OCI-LY3 (cell line): ENCODE data around the gene TECPR2.

Experiments used
- H2AFZ ChIP-seq: fragments of 200-600, 300-600 bp; shearing (Covaris generic); 2 replicates; pipeline ENCODE4 v1.6.0; 2014; ENCODE audit warnings: antibody characterized with exemption, low read depth, low read length
- H3K27ac ChIP-seq: fragments of 200-600, 300-600 bp; sonication (generic); 2 replicates; pipeline ENCODE4 v1.5.1; 2014; ENCODE audit warnings: mild to moderate bottlenecking, low read length, moderate library complexity, mixed read lengths
- H3K27me3 ChIP-seq: fragments of 200-600, 300-600 bp; sonication (generic); 2 replicates; pipeline ENCODE4 v1.6.1; 2014; ENCODE audit warnings: low read depth, low read length, mixed read lengths
- H3K36me3 ChIP-seq: fragments of 200-600, 300-600 bp; sonication (generic); replicated peaks from 2 replicates; pipeline ENCODE3; 2014; ENCODE audit warnings: low read depth, low read length, mixed read lengths
- H3K4me1 ChIP-seq: fragments of 300-600, 200-600 bp; sonication (generic); 2 replicates; pipeline ENCODE4 v1.6.1; 2014; ENCODE audit warnings: low read length, mixed read lengths
- H3K4me2 ChIP-seq: fragments of 200-600, 300-600 bp; sonication (generic); 2 replicates; pipeline ENCODE4 v1.6.1; 2014; ENCODE audit warnings: low read length, mixed read lengths
- H3K4me3 ChIP-seq: fragments of 300-600, 200-600 bp; sonication (generic); 2 replicates; pipeline ENCODE4 v1.5.1; 2014; ENCODE audit warnings: antibody characterized with exemption, mild to moderate bottlenecking, low read length, moderate library complexity
- H3K79me2 ChIP-seq: fragments of 300-600, 200-600 bp; shearing (Covaris generic); 2 replicates; pipeline ENCODE4 v1.6.1; 2014; ENCODE audit warnings: mild to moderate bottlenecking, low read length, mixed read lengths
- H3K9ac ChIP-seq: fragments of 300-600, 200-600 bp; shearing (Covaris generic); 2 replicates; pipeline ENCODE4 v1.6.0; 2014; ENCODE audit warnings: mild to moderate bottlenecking, low read length, moderate library complexity
- H3K9me3 ChIP-seq: fragments of 200-600, 300-600 bp; shearing (Covaris generic); 2 replicates; pipeline ENCODE4 v1.6.1; 2014; ENCODE audit warnings: low read length, mixed read lengths; ENCODE audit not compliant: insufficient read depth
- H4K20me1 ChIP-seq: fragments of 200-600, 300-600 bp; sonication (generic); 2 replicates; pipeline ENCODE4 v1.6.1; 2016; ENCODE audit warnings: low read length, mixed read lengths; ENCODE audit not compliant: insufficient read depth
- EZH2phosphoT487 ChIP-seq: fragments of 200-600 bp; shearing (Covaris generic); IDR thresholded peaks from 2 replicates; pipeline ENCODE4 v1.6.1; 2018; ENCODE audit warnings: antibody characterized with exemption, mixed run types, low read depth
- TF ChIP-seq, protein P1 (sequence below): fragments of 200-600, 300-600 bp; sonication (generic); IDR thresholded peaks from 2 replicates; pipeline ENCODE4 v1.5.1; 2014; ENCODE audit warnings: antibody characterized with exemption, low read length, low read depth

The TECPR2 gene

DNA sequence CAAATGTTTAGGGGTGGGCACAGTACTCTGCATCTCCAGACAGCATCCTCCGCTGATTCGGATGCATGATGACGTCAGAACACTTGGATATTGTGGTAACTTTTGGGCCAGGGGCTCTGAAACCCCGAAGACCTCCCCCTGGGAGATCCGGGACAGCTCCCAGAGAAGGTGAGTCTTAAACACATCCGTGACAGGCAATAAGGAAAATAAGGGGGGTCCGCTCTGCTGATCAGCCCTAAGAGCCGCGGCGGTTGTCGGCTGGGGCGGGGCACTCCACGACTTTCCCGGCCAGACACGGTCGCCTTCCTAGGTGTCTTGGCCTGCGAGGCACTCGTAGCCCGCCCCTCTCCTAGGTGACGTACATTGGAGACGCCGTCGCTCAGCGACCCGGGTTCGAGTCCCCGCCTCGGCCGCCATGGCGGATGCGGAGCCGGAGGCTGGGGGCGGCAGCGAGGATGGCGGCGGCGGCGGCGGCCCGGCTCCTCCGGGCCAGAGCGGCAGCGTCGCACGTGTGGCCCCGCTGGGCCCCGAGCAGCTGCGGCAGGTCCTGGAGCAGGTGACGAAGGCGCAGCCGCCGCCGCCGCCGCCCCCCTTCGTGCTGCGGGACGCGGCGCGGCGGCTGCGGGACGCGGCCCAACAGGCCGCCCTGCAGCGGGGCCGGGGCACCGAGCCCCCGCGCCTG is 43.2 kb upstream of the TECPR2 start, which contains the start of gene ZNF839:
ZNF839 (plus strand) TSS at position 396 of the 682 bp plus-strand sequence; CDS start at position 416, 20 bp downstream.
- H3K4me1 ChIP-seq = peaks cover 35% of the 10 kb centered on the region
- H3K79me2 ChIP-seq = peaks cover 15% of the 10 kb centered on the region
- H3K36me3 ChIP-seq = no peaks in the 10 kb centered on the region
- H2AFZ ChIP-seq = peak within 1 kb of the TSS; percentile 97
- peak within 1 kb of the TSS; percentile 88 for H3K9ac ChIP-seq
- H4K20me1 ChIP-seq = no peaks in the 10 kb centered on the region
- peak within 1 kb of the TSS; percentile 91 for H3K4me3 ChIP-seq
- no peaks in the 10 kb centered on the region for H3K27me3 ChIP-seq
- H3K9me3 ChIP-seq = no peaks in the 10 kb centered on the region
- H3K4me2 ChIP-seq = peak within 1 kb of the TSS; percentile 97
- TF ChIP-seq, protein P1, sequence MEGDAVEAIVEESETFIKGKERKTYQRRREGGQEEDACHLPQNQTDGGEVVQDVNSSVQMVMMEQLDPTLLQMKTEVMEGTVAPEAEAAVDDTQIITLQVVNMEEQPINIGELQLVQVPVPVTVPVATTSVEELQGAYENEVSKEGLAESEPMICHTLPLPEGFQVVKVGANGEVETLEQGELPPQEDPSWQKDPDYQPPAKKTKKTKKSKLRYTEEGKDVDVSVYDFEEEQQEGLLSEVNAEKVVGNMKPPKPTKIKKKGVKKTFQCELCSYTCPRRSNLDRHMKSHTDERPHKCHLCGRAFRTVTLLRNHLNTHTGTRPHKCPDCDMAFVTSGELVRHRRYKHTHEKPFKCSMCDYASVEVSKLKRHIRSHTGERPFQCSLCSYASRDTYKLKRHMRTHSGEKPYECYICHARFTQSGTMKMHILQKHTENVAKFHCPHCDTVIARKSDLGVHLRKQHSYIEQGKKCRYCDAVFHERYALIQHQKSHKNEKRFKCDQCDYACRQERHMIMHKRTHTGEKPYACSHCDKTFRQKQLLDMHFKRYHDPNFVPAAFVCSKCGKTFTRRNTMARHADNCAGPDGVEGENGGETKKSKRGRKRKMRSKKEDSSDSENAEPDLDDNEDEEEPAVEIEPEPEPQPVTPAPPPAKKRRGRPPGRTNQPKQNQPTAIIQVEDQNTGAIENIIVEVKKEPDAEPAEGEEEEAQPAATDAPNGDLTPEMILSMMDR = no peak
- no peak for TF ChIP-seq EZH2phosphoT487
- H3K27ac ChIP-seq = peak within 1 kb of the TSS; percentile 37

DNA sequence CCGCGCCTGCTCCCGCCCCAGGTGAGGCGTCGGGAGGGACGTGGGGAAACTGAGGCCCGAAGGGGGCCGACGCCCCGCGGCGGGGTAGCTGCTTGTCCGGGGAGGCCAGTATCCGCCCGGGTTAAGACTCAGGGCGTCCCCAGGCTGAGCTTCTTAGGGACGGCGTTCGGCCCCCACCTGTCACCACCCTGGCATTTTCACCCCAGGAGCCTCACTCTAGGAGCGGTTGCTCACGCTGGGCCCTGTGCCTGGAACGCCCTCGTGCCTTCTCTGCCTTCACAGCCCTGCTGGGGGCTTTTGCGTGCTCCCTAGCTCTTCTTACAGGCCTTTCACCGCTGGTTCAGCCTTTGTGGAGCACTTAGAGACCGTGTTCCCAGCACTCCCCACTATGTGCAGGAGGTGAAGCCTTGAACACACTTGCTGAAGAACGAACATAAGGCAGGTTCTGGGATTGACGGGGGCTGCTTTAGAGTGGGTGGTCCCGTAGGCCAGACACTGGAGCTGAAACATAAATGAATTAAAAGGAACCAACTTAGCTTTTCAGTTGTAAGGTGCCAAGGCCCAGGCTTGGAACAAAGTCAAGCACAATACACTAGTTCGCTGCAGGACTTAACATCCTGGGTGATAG is 42.6 kb upstream of the TECPR2 start:
- H3K4me1 ChIP-seq = peaks cover 30% of the 10 kb centered on the region
- H3K27ac ChIP-seq = peak overlapping the region; percentile 34
- H3K9ac ChIP-seq = peak overlapping the region; percentile 88
- peak overlapping the region; percentile 91 for H3K4me3 ChIP-seq
- H3K27me3 ChIP-seq = no peaks in the 10 kb centered on the region
- H3K9me3 ChIP-seq = no peaks in the 10 kb centered on the region
- TF ChIP-seq EZH2phosphoT487 = no peak
- TF ChIP-seq, protein P1 = no peak
- no peaks in the 10 kb centered on the region for H3K36me3 ChIP-seq
- H2AFZ ChIP-seq = peak overlapping the region; percentile 61; the same call in 1 of the 2 replicates
- H4K20me1 ChIP-seq = no peaks in the 10 kb centered on the region
- H3K79me2 ChIP-seq = peaks cover 15% of the 10 kb centered on the region
- peak overlapping the region; percentile 97 for H3K4me2 ChIP-seq

DNA sequence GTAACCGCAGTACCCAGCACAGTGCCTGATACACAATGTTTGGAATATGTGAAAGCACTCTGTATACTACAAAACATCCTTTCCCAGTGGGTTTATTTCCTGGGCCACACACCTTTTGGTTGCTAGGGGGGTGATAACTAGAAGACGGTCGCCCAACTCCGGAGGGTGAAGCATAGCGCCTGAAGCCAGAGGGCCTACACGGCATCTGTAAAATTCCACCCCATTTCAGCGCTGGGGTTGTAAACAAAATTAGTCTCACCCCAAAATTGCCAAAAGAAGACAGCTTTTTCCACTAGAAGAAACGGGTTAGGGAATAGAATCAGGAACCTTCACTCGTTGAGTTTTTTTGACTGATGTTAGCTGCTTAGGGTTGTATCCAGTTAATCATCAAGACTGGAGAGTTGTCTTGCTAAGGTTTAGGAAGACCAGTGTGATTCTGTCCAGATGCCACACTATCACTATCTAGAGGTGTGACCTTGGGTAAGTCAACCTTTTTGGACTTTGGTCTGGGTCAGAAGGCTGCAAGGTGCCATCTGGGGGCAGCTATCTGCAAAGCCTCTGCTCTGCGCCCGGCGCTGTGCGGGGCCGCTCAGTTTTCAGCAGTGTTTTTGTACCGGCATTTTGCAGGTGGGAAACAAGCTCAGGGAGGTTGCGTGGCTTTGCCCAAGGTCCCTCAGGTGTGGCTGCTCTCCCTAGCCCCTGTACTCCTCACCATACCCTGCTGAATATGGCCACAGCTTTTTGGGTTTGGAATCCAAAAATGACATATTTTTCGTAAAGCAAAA is 41.9 kb upstream of the TECPR2 start:
- TF ChIP-seq, protein P1 = no peak
- TF ChIP-seq EZH2phosphoT487 = no peak
- Histone ChIP-seq H3K4me2 (peak overlapping the region; percentile 97), H3K9me3 (no peaks in the 10 kb centered on the region), H2AFZ (no peak overlapping the region), H3K4me3 (peak overlapping the region; percentile 91), H3K4me1 (peaks cover 28% of the 10 kb centered on the region), H3K9ac (peak overlapping the region; percentile 88; the same call in 1 of the 2 replicates), H3K79me2 (peaks cover 15% of the 10 kb centered on the region), H4K20me1 (no peaks in the 10 kb centered on the region), H3K36me3 (no peaks in the 10 kb centered on the region), H3K27ac (no peak overlapping the region), H3K27me3 (no peaks in the 10 kb centered on the region)
